ENCODE measurements around the gene FADS2.

FADS2 gene

DNA sequence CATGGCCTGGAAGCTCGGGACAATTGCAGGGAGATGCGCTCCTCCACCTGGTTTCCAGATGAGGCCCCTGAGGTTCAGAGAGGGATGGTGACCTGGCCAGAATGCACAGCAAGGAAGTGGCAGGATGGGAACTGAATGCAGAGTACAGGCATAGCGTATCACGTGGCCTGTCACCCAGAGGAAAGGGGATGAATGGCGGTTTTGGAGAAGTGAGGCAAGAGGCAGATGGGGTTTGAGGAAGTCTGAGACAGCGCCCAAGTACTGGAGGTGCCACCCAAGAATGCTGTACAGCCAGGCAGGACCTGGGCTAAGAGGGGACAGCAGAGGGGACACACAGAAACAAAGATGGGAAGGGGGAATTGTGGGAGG is 84.4 kb downstream of the FADS2 start:
- ChIA-PET POLR2A (no interaction called here), CTCF (interaction anchor here (1.0 to 2.2 kb wide), 3 partner anchors 8 to 14 kb away, joined by 3 to 14 read pairs (median 4); no protein-coding TSS in a partner anchor)
- WGBS (ENCODE audit: insufficient coverage): 37% methylated on average over 6 of the region's 6 CpGs
- Histone ChIP-seq H3K9me3 (ENCODE audit: control extremely low read depth in 1 of 5, control insufficient read depth in 4 of 5, insufficient read depth in 2 of 5, low read depth in 1 of 5, low read length in 4 of 5) (no peaks in the 10 kb centered on the region), H3K4me1 (ENCODE audit: control extremely low read depth in 1 of 4, control insufficient read depth in 4 of 4, insufficient read depth in 4 of 4, low read length in 3 of 4) (peaks cover 0 to 52% (median 26%) of the 10 kb centered on the region in 4 experiments), H3K4me3 (ENCODE audit: control insufficient read depth in 1 of 7, extremely low read depth in 1 of 7, insufficient read depth in 4 of 7, low read depth in 2 of 7, low read length in 6 of 7) (no peak overlapping the region), H3K36me3 (ENCODE audit: control insufficient read depth in 4 of 4, insufficient read depth in 4 of 4, low read length in 3 of 4) (no peaks in the 10 kb centered on the region), H3K27ac (ENCODE audit: insufficient read depth in 1 of 2, low read depth in 1 of 2, low read length in 2 of 2, poor library complexity in 1 of 2, severe bottlenecking in 2 of 2) (no peak overlapping the region), H3K27me3 (replicated peaks in 2 of 5; ENCODE audit: control insufficient read depth in 4 of 5, insufficient read depth in 5 of 5, low read length in 4 of 5) (peaks cover 0 to 28% (median 3%) of the 10 kb centered on the region in 5 experiments)
- peak; percentile 18 to 75 (median 70) for DNase-seq

DNA sequence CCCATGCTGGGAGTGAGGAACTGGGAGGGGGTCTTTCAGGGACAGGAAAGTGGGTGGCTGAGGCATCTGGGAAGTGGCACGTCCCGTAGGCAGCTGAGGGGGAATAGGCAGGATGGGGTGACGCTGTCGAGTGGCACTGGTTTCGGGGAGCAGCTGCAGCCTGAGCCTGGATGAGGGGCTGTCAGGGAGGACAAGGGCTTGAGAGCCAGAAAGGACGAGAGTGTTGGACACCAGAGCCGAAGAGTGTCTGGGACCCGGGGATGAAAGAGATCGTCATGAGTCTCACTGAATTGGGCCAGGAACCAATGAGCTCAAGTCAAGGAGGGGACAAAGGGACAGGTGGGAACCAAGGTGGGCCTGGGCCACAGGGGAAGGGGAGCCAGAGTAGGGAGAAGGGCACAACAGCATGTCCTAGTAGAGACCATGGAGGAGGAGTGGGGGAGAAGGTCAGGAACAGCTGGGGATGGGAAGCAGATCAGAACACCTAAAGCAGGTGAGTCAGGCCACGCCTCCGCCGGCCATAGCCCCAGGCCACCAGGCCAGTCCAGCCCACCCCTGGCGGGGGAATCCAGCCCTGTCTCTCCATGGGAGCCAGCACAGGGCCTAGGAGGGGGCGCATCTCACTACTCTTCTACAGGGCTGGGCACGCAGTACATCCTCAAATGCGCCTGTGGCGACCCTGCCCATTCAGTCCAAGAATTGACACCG is 85.0 kb downstream of the FADS2 start:
- ChIA-PET POLR2A (no interaction called here), CTCF (interaction anchor here (0.8 to 2.2 kb wide), 6 partner anchors 9 to 34 kb away, joined by 3 to 14 read pairs (median 4); no protein-coding TSS in a partner anchor)
- no peak for DNase-seq
- Histone ChIP-seq H3K36me3 (ENCODE audit: control insufficient read depth in 4 of 4, insufficient read depth in 4 of 4, low read length in 3 of 4) (no peaks in the 10 kb centered on the region), H3K27me3 (replicated peaks in 2 of 5; ENCODE audit: control insufficient read depth in 4 of 5, insufficient read depth in 5 of 5, low read length in 4 of 5) (peaks cover 0 to 34% (median 8%) of the 10 kb centered on the region in 5 experiments), H3K9me3 (ENCODE audit: control extremely low read depth in 1 of 5, control insufficient read depth in 4 of 5, insufficient read depth in 2 of 5, low read depth in 1 of 5, low read length in 4 of 5) (no peaks in the 10 kb centered on the region), H3K4me3 (ENCODE audit: control insufficient read depth in 1 of 7, extremely low read depth in 1 of 7, insufficient read depth in 4 of 7, low read depth in 2 of 7, low read length in 6 of 7) (no peak overlapping the region), H3K4me1 (ENCODE audit: control extremely low read depth in 1 of 4, control insufficient read depth in 4 of 4, insufficient read depth in 4 of 4, low read length in 3 of 4) (peaks cover 0 to 59% (median 31%) of the 10 kb centered on the region in 4 experiments), H3K27ac (ENCODE audit: insufficient read depth in 1 of 2, low read depth in 1 of 2, low read length in 2 of 2, poor library complexity in 1 of 2, severe bottlenecking in 2 of 2) (no peak overlapping the region)
- 93% methylated on average over 18 of the region's 18 CpGs for WGBS (ENCODE audit: insufficient coverage)

DNA sequence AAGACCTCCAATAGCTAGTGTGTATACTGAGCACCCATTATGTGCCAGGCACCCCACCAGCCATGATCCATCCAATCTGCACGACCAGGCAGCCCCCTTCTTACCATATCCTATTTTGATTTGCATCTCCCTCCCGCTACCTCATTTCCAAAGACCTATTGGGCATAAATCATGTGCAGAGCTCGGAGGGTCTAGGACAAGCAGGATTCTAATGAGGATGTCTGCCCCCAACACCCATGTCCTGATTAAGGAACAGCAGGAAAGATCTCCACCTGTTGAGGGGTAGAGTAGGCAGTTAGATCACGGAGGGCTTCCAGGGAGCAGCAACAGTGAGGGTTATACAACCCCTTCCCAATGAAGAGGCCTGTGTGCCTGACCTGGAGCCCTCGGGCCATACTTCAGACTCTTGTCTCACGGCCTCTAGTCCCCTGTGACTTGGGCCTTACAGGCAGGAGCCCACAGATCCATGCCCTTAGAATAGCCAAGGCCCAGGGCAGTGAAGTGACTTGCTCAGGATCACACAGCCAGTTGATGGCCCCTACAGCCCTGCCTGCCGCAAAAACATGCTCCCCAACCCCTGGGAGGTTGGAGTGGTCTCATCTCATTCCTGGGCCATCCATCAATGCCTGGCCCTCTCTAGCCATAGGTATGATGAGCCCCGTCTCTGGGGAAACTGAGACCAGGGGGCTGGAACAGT is 85.7 kb downstream of the FADS2 start:
- no peaks in the 10 kb centered on the region for H3K9me3 ChIP-seq (ENCODE audit: control extremely low read depth in 1 of 5, control insufficient read depth in 4 of 5, insufficient read depth in 2 of 5, low read depth in 1 of 5, low read length in 4 of 5)
- peaks cover 0 to 54% (median 30%) of the 10 kb centered on the region in 4 experiments for H3K4me1 ChIP-seq (ENCODE audit: control extremely low read depth in 1 of 4, control insufficient read depth in 4 of 4, insufficient read depth in 4 of 4, low read length in 3 of 4)
- 96% methylated on average over 6 of the region's 8 CpGs for WGBS (ENCODE audit: insufficient coverage)

DNA sequence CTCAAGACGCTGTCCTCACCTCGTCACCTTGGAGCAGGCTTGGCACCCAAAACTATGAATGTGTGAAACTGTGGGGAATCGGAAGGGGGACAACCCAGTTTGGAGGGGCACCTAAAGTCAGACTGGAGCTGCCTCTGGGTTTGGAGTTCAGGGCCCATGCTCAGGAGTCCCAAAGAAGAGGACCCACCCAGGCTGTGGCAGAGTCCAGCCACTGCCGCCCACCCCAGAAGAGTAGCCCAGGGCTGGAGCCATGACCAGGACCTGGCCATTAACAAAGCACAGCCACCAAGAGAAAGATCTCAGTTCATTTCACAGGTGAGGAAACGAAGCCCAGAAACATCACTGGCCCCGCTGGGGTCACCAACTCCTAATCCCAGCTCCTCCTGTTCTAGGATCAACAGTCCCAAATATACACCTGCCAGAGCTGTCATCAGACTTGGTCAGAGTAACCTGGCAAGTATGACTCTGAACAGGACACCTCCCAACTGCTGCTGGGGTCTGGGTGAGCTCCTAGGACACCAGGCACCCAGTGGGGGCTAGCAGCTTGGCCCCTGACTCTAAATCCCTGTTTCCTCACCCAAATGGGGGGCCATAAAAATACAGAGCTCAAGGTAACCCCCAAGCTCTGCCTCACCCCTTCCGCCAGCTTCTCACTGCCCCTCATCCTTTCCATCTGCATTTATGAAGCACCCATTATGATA is 86.5 kb downstream of the FADS2 start:
- H3K4me1 ChIP-seq (ENCODE audit: control extremely low read depth in 1 of 4, control insufficient read depth in 4 of 4, insufficient read depth in 4 of 4, low read length in 3 of 4): peaks cover 0 to 47% (median 30%) of the 10 kb centered on the region in 4 experiments
- no peaks in the 10 kb centered on the region for H3K36me3 ChIP-seq (ENCODE audit: control insufficient read depth in 4 of 4, insufficient read depth in 4 of 4, low read length in 3 of 4)
- peaks cover 0 to 49% (median 10%) of the 10 kb centered on the region in 5 experiments for H3K27me3 ChIP-seq (replicated peaks in 2 of 5; ENCODE audit: control insufficient read depth in 4 of 5, insufficient read depth in 5 of 5, low read length in 4 of 5)
- no peak overlapping the region for H3K4me3 ChIP-seq (ENCODE audit: control insufficient read depth in 1 of 7, extremely low read depth in 1 of 7, insufficient read depth in 4 of 7, low read depth in 2 of 7, low read length in 6 of 7)
- H3K9me3 ChIP-seq (ENCODE audit: control extremely low read depth in 1 of 5, control insufficient read depth in 4 of 5, insufficient read depth in 2 of 5, low read depth in 1 of 5, low read length in 4 of 5): no peaks in the 10 kb centered on the region
- WGBS (ENCODE audit: insufficient coverage): 95% methylated on average over 5 of the region's 7 CpGs
- POLR2A ChIA-PET: no interaction called here
- no peak for DNase-seq
- H3K27ac ChIP-seq (ENCODE audit: insufficient read depth in 1 of 2, low read depth in 1 of 2, low read length in 2 of 2, poor library complexity in 1 of 2, severe bottlenecking in 2 of 2): no peak overlapping the region
- CTCF ChIA-PET: interaction anchor here (0.9 to 1.9 kb wide), 8 partner anchors 14 to 167 kb away, joined by 3 to 6 read pairs (median 5); partner anchors contain the start of gene FEN1

More for the DNA sequence above, 85.7 kb downstream of the FADS2 start:
- ChIA-PET POLR2A (no interaction called here), CTCF (interaction anchor here (0.8 to 2.2 kb wide), 7 partner anchors 10 to 34 kb away, joined by 3 to 14 read pairs (median 5); no protein-coding TSS in a partner anchor)
- Histone ChIP-seq H3K27me3 (replicated peaks in 2 of 5; ENCODE audit: control insufficient read depth in 4 of 5, insufficient read depth in 5 of 5, low read length in 4 of 5) (peaks cover 0 to 41% (median 10%) of the 10 kb centered on the region in 5 experiments), H3K4me3 (ENCODE audit: control insufficient read depth in 1 of 7, extremely low read depth in 1 of 7, insufficient read depth in 4 of 7, low read depth in 2 of 7, low read length in 6 of 7) (no peak overlapping the region), H3K36me3 (ENCODE audit: control insufficient read depth in 4 of 4, insufficient read depth in 4 of 4, low read length in 3 of 4) (no peaks in the 10 kb centered on the region), H3K27ac (ENCODE audit: insufficient read depth in 1 of 2, low read depth in 1 of 2, low read length in 2 of 2, poor library complexity in 1 of 2, severe bottlenecking in 2 of 2) (no peak overlapping the region)
- no peak for DNase-seq

DNA sequence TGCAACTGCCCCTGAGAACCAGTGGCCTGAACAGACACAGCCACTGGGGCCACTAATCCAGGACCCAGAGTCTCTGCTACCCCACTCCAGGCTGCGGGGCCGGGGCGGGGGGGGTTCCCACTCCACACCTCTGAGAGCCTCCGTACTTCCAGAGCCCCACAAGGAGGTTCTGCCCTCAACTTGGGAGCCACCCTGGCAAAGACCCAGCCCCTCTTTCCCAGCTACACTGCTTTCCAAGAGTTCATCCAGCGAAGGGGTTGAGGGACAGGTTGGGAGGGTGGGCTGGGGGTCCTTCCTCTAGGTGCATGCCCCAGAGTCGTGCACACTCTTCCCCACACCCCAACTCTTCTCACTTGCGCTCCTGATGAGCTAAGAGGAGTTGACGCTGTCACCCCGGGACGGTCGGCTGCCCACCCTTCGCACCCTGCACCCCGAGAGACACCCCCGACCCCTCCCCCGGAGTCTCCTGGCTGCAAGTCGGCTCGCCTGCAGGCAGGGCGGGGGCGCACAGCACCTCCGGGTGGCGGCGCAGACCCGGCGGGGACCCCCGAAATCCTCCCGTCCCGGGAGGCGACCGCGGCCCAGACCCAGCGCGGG is 88.7 kb downstream of the FADS2 start:
- Histone ChIP-seq H3K27me3 (replicated peaks in 2 of 5; ENCODE audit: control insufficient read depth in 4 of 5, insufficient read depth in 5 of 5, low read length in 4 of 5) (peaks cover 0 to 52% (median 10%) of the 10 kb centered on the region in 5 experiments), H3K27ac (ENCODE audit: insufficient read depth in 1 of 2, low read depth in 1 of 2, low read length in 2 of 2, poor library complexity in 1 of 2, severe bottlenecking in 2 of 2) (no peak overlapping the region)

More for the DNA sequence above, 88.7 kb downstream of the FADS2 start:
- ChIA-PET CTCF (interaction anchor here (1.1 to 2.3 kb wide), 7 partner anchors 9 to 191 kb away, joined by 3 to 11 read pairs (median 4); no protein-coding TSS in a partner anchor), POLR2A (no interaction called here)
- Histone ChIP-seq H3K4me1 (ENCODE audit: control extremely low read depth in 1 of 4, control insufficient read depth in 4 of 4, insufficient read depth in 4 of 4, low read length in 3 of 4) (peaks cover 0 to 40% (median 22%) of the 10 kb centered on the region in 4 experiments), H3K36me3 (ENCODE audit: control insufficient read depth in 4 of 4, insufficient read depth in 4 of 4, low read length in 3 of 4) (no peaks in the 10 kb centered on the region), H3K4me3 (ENCODE audit: control insufficient read depth in 1 of 7, extremely low read depth in 1 of 7, insufficient read depth in 4 of 7, low read depth in 2 of 7, low read length in 6 of 7) (peak overlapping the region; percentile 3 to 66 (median 56)), H3K9me3 (ENCODE audit: control extremely low read depth in 1 of 5, control insufficient read depth in 4 of 5, insufficient read depth in 2 of 5, low read depth in 1 of 5, low read length in 4 of 5) (no peaks in the 10 kb centered on the region)
- peak in 1 of 3 donors; percentile 15 for DNase-seq
- WGBS (ENCODE audit: insufficient coverage): 14% methylated on average over 22 of the region's 32 CpGs
